AG04449 (cell line): ENCODE measurements around the gene CDYL.

ENCODE experiments used
- CTCF ChIA-PET: fragments of 350-600 bp; formaldehyde crosslinking; extraction: SDS; loops from one replicate; lab custom pipeline; 2021; ENCODE audit warnings: antibody characterized with exemption; lab: Yijun Ruan, JAX
- POLR2A ChIA-PET: fragments of 400-600, 350-600 bp; formaldehyde crosslinking; extraction: SDS; loops from one replicate; lab custom pipeline; 2020; ENCODE audit warnings: antibody characterized with exemption, inconsistent platforms; lab: Yijun Ruan, JAX
- DNase-seq: peaks from one replicate; pipeline ENCODE4 v3.0.0-alpha.2; 2010; ENCODE audit warnings: low read depth, low spot score
- H3K4me3 ChIP-seq: 2 replicates; pipeline ENCODE4 v1.5.1; 2011; ENCODE audit warnings: low read depth, mild to moderate bottlenecking, control low read depth, low read length
- TF ChIP-seq, protein P1 (sequence below): IDR thresholded peaks from one replicate; pipeline ENCODE4 v1.5.1; 2011; ENCODE audit warnings: mild to moderate bottlenecking, moderate library complexity, low read length, control low read depth, inconsistent platforms; ENCODE audit not compliant: insufficient read depth; ENCODE audit errors: missing control alignments

CDYL gene

DNA sequence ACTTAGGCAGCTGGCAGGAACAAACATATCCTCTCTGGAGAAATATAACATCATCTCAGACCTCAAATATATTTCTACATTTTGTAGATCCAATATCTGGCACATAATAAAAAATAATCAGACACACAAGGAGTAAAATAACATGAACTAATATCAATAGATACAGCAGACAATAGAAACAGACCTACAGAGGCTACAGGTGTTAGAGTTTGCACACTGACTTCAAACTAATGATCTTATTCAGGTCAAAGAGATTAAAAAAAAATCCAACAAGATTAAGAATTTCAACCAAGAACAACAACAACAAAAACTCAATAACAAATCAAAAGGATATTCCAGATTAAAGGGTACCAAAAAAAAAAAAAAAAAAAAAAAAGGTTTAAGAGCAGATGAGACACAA lies 13.9 kb upstream of the CDYL start:
- H3K4me3 ChIP-seq: no peak overlapping the region
- CTCF ChIA-PET: interaction anchor here (1.3 kb wide), 1 partner anchor 28 kb away, joined by 3 read pairs; no protein-coding TSS in a partner anchor
- TF ChIP-seq, protein P1, sequence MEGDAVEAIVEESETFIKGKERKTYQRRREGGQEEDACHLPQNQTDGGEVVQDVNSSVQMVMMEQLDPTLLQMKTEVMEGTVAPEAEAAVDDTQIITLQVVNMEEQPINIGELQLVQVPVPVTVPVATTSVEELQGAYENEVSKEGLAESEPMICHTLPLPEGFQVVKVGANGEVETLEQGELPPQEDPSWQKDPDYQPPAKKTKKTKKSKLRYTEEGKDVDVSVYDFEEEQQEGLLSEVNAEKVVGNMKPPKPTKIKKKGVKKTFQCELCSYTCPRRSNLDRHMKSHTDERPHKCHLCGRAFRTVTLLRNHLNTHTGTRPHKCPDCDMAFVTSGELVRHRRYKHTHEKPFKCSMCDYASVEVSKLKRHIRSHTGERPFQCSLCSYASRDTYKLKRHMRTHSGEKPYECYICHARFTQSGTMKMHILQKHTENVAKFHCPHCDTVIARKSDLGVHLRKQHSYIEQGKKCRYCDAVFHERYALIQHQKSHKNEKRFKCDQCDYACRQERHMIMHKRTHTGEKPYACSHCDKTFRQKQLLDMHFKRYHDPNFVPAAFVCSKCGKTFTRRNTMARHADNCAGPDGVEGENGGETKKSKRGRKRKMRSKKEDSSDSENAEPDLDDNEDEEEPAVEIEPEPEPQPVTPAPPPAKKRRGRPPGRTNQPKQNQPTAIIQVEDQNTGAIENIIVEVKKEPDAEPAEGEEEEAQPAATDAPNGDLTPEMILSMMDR: no peak
- POLR2A ChIA-PET: no interaction called here
- DNase-seq: no peak

DNA sequence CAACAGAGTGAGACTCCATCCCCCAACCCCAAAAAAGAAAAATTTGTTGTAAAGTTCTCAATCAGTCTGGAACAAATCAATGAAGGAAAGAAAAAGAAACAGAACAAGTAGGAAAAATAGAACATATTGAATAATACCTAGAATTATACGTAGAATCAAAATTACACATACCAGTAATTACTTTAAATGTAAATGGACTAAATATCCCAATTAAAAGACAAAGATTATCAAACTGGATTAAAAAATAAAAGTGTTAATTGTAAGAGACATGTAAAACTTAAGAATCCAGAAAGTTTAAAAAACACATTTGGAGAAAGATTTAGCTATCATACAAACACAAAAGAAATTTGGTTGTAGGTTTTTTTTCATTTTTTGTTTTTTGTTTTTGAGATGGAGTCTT lies 12.3 kb upstream of the CDYL start:
- POLR2A ChIA-PET: no interaction called here
- TF ChIP-seq, protein P1: no peak
- no peak overlapping the region for H3K4me3 ChIP-seq
- no peak for DNase-seq
- CTCF ChIA-PET: no interaction called here

DNA sequence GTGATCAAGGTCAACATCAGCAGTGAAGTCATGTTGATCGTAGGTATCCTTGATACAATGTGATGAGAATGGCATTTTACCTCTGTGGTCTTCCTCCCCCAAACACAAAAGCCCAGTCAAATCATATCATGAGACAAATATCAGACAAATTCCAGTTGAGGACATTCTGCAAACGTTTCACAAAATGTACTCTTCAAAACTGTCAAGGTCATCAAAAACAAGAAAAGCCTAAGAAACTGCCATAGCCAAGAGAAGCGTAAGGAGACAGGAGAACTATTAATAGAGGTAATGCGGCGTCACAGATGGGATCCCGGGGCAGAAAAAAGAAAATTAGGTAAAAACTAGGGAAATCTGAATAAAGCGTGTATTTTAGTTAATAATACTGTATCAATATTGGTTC lies 7.4 kb upstream of the CDYL start:
- CTCF ChIA-PET: no interaction called here
- TF ChIP-seq, protein P1: no peak
- no peak overlapping the region for H3K4me3 ChIP-seq
- POLR2A ChIA-PET: no interaction called here
- no peak for DNase-seq

DNA sequence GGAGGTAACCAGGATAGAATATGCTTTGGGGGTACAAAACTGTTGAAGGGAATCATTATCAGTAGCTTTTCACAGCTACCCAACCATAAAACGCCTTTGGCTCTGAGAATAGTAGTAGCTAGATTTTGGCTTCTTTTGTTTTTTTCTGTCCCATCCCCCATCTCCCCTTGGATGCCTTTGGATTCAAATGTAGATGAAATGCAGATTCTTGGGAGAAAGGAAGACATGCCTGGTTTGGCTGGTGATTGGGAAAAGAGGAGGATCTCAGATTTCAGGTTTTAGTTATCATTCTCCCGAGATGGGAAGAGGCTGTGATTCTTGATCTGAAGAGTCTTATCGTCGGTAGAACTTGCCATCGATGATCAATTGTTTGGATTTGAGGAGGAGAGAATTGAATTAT lies 3.5 kb upstream of the CDYL start:
- DNase-seq: no peak
- ChIA-PET CTCF (no interaction called here), POLR2A (no interaction called here)
- TF ChIP-seq, protein P1: no peak
- no peak overlapping the region for H3K4me3 ChIP-seq

DNA sequence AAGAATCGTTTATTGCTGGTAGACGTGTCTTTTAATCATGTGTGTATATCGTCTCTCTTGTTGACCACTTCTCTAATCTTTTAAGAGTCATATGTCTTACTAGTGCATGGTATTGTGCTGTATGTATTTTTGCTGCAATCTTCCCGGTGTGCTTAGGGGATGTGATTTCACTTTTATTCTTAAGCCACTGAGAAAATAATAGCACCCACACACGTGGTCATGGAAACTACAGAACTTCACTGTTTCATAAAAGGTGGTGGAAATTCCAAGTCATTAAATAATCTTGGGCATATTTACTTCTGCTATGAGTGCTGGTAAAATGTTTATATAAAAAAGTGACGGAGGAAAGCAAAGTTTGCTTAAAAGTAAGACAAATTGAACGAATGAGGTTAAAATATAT lies 3.0 kb upstream of the CDYL start:
- DNase-seq: no peak
- no peak overlapping the region for H3K4me3 ChIP-seq
- POLR2A ChIA-PET: interaction anchor here (0.8 kb wide), 1 partner anchor 309 kb away, joined by 5 read pairs; no protein-coding TSS in a partner anchor
- CTCF ChIA-PET: no interaction called here
- TF ChIP-seq, protein P1: no peak

DNA sequence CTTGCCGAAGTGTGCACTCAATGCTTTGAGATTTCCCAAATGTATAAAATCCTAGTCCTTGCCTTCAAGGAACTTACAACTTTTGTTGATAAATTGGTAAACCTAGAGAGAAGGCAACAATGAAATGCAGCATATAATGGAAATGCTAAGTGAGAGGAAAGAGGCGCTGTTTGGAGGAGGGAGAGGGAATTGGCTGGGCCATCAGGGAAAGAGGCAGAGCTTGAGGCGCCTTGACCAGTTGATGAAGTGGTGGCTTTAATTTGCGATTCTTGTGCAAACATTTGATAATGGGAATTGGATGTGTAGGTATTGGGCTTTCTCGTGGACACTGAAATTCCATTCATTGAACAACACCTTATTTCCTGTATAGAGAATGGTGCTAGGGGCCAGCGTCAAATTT lies 1.9 kb upstream of the CDYL start:
- ChIA-PET CTCF (interaction anchor here (0.9 kb wide), 1 partner anchor 461 kb away, joined by 3 read pairs; no protein-coding TSS in a partner anchor), POLR2A (no interaction called here)
- TF ChIP-seq, protein P1: no peak
- no peak for DNase-seq
- no peak overlapping the region for H3K4me3 ChIP-seq
